ENCODE measurements around the gene OR2F2. TPM values are rescaled to one million over a fixed set of nuclear protein-coding genes. Genes with fewer than 3 reads are reported as not detected.

Gene OR2F2
- total RNA-seq, 1 donor from 2014 or later = not detected

DNA sequence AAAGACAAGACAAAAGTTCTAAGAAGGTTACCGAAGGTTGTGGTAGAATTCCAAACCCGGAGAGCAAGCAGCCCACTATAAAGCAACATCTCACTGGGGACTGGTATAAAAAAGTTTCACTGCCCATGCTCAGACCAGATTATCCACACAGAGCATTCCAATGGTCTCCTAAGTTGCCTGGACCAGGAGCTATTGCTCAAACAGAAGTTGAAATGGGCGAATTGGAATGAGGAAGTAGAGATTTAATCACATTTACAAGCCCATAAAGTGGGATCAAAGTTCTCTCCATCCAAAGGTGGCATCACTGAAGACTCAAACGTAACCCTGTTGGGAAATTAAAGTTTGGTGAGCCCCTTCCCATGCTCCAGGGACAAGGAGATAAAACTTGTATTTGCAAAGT is 39.4 kb downstream of the OR2F2 start:
- Mint-ChIP-seq H3K9me3 (ENCODE audit: unreplicated experiment) (no peaks in the 10 kb centered on the region), H3K4me3 (ENCODE audit: unreplicated experiment) (no peak overlapping the region), H3K27me3 (ENCODE audit: low read depth, unreplicated experiment) (no peaks in the 10 kb centered on the region), H3K36me3 (ENCODE audit: low read depth, unreplicated experiment) (no peaks in the 10 kb centered on the region), H3K4me1 (ENCODE audit: low read depth, unreplicated experiment) (peaks cover 9% of the 10 kb centered on the region), H3K27ac (ENCODE audit: unreplicated experiment) (no peak overlapping the region)
- no peak overlapping the region for H3K27ac ChIP-seq (ENCODE audit: low read depth, low read length)
- no peaks in the 10 kb centered on the region for H3K36me3 ChIP-seq (ENCODE audit: insufficient read depth, low read length)
- TF ChIP-seq EZH2 (IDR thresholded peaks at IDR 0.05; ENCODE audit: insufficient read depth, low read length) = no peak
- TF ChIP-seq, protein P1, sequence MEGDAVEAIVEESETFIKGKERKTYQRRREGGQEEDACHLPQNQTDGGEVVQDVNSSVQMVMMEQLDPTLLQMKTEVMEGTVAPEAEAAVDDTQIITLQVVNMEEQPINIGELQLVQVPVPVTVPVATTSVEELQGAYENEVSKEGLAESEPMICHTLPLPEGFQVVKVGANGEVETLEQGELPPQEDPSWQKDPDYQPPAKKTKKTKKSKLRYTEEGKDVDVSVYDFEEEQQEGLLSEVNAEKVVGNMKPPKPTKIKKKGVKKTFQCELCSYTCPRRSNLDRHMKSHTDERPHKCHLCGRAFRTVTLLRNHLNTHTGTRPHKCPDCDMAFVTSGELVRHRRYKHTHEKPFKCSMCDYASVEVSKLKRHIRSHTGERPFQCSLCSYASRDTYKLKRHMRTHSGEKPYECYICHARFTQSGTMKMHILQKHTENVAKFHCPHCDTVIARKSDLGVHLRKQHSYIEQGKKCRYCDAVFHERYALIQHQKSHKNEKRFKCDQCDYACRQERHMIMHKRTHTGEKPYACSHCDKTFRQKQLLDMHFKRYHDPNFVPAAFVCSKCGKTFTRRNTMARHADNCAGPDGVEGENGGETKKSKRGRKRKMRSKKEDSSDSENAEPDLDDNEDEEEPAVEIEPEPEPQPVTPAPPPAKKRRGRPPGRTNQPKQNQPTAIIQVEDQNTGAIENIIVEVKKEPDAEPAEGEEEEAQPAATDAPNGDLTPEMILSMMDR (IDR thresholded peaks at IDR 0.05; ENCODE audit: insufficient read depth, low read depth, low read length) = no peak
- FAIRE-seq (no peak), DNase-seq (ENCODE audit: low read depth) (no peak)
- H3K4me3 ChIP-seq (ENCODE audit: insufficient read depth, low read depth, low read length) = no peak overlapping the region
- H4K20me1 ChIP-seq (ENCODE audit: insufficient read depth, low read length) = no peaks in the 10 kb centered on the region
- H3K9me3 ChIP-seq (ENCODE audit: insufficient read depth, low read depth, low read length) = no peaks in the 10 kb centered on the region
- no peaks in the 10 kb centered on the region for H3K27me3 ChIP-seq (ENCODE audit: insufficient read depth, low read length)
- no peak overlapping the region for H2AFZ ChIP-seq (ENCODE audit: low read depth, low read length)
- H3K79me2 ChIP-seq (ENCODE audit: insufficient read depth, low read length) = no peaks in the 10 kb centered on the region
- no peak overlapping the region for H3K4me2 ChIP-seq (ENCODE audit: low read length)
- no peak overlapping the region for H3K9ac ChIP-seq (ENCODE audit: low read length)
- no peaks in the 10 kb centered on the region for H3K4me1 ChIP-seq (ENCODE audit: insufficient read depth, low read length)

DNA sequence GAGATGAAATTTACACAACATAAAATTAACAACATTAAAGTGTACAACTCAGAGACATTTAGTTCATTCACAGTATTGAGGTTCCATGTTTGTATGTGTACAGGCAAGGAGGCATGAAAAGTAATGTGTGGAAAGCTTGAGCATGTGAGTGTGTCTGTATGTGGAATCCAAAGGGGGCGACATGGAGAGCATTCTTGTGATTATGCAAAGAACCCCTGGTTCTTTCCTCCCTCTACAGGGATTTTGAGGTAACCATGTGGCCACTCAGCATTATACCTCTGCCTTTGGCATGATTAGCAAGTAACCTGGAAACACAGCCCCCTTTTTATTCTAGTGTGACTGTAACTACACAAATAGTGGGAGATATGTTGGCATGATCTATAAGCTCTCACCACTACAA is 40.6 kb downstream of the OR2F2 start:
- H3K27ac ChIP-seq (ENCODE audit: low read depth, low read length) = no peak overlapping the region
- no peaks in the 10 kb centered on the region for H4K20me1 ChIP-seq (ENCODE audit: insufficient read depth, low read length)
- no peaks in the 10 kb centered on the region for H3K9me3 ChIP-seq (ENCODE audit: insufficient read depth, low read depth, low read length)
- H3K4me1 Mint-ChIP-seq (ENCODE audit: low read depth, unreplicated experiment) = peaks cover 20% of the 10 kb centered on the region
- DNase-seq (ENCODE audit: low read depth) (no peak), FAIRE-seq (no peak)
- H3K4me1 ChIP-seq (ENCODE audit: insufficient read depth, low read length) = no peaks in the 10 kb centered on the region
- TF ChIP-seq EZH2 (IDR thresholded peaks at IDR 0.05; ENCODE audit: insufficient read depth, low read length) = no peak
- TF ChIP-seq, protein P1 (IDR thresholded peaks at IDR 0.05; ENCODE audit: insufficient read depth, low read depth, low read length) = no peak
- no peaks in the 10 kb centered on the region for H3K27me3 ChIP-seq (ENCODE audit: insufficient read depth, low read length)
- no peak overlapping the region for H3K4me3 ChIP-seq (ENCODE audit: insufficient read depth, low read depth, low read length)
- no peaks in the 10 kb centered on the region for H3K36me3 ChIP-seq (ENCODE audit: insufficient read depth, low read length)
- H3K79me2 ChIP-seq (ENCODE audit: insufficient read depth, low read length) = no peaks in the 10 kb centered on the region
- no peak overlapping the region for H3K4me2 ChIP-seq (ENCODE audit: low read length)
- H3K9ac ChIP-seq (ENCODE audit: low read length) = no peak overlapping the region
- no peaks in the 10 kb centered on the region for H3K36me3 Mint-ChIP-seq (ENCODE audit: low read depth, unreplicated experiment)
- H3K4me3 Mint-ChIP-seq (ENCODE audit: unreplicated experiment) = no peak overlapping the region
- no peaks in the 10 kb centered on the region for H3K9me3 Mint-ChIP-seq (ENCODE audit: unreplicated experiment)
- H3K27ac Mint-ChIP-seq (ENCODE audit: unreplicated experiment) = no peak overlapping the region
- H2AFZ ChIP-seq (ENCODE audit: low read depth, low read length) = no peak overlapping the region
- no peaks in the 10 kb centered on the region for H3K27me3 Mint-ChIP-seq (ENCODE audit: low read depth, unreplicated experiment)

DNA sequence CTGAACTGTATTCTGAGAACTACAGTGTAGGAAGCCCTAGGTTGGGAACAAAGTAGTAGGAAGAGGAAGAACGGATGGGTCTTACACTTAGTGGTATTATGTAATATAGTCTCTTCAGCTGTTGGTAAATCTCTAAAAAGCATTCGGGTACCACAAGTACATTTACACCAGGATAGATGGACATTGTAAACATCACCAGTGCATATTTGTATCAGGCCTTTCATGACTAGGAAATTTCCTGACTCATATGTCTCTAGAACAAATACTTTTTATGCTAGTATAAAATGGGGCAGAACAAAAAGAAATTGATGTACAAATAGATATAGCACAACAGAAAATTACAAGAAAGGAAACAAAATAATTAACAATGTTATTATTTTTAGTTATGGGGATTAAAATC is 43.6 kb downstream of the OR2F2 start:
- Histone ChIP-seq H4K20me1 (ENCODE audit: insufficient read depth, low read length) (no peaks in the 10 kb centered on the region), H3K79me2 (ENCODE audit: insufficient read depth, low read length) (no peaks in the 10 kb centered on the region), H2AFZ (ENCODE audit: low read depth, low read length) (no peak overlapping the region), H3K9ac (ENCODE audit: low read length) (no peak overlapping the region), H3K4me1 (ENCODE audit: insufficient read depth, low read length) (no peaks in the 10 kb centered on the region), H3K9me3 (ENCODE audit: insufficient read depth, low read depth, low read length) (no peaks in the 10 kb centered on the region), H3K27me3 (ENCODE audit: insufficient read depth, low read length) (no peaks in the 10 kb centered on the region), H3K27ac (ENCODE audit: low read depth, low read length) (no peak overlapping the region), H3K4me2 (ENCODE audit: low read length) (no peak overlapping the region), H3K36me3 (ENCODE audit: insufficient read depth, low read length) (no peaks in the 10 kb centered on the region), H3K4me3 (ENCODE audit: insufficient read depth, low read depth, low read length) (no peak overlapping the region)
- Mint-ChIP-seq H3K9me3 (ENCODE audit: unreplicated experiment) (no peaks in the 10 kb centered on the region), H3K36me3 (ENCODE audit: low read depth, unreplicated experiment) (no peaks in the 10 kb centered on the region), H3K4me3 (ENCODE audit: unreplicated experiment) (no peak overlapping the region), H3K27me3 (ENCODE audit: low read depth, unreplicated experiment) (no peaks in the 10 kb centered on the region), H3K4me1 (ENCODE audit: low read depth, unreplicated experiment) (peaks cover 22% of the 10 kb centered on the region), H3K27ac (ENCODE audit: unreplicated experiment) (no peak overlapping the region)
- DNase-seq (ENCODE audit: low read depth) = no peak
- TF ChIP-seq, protein P1 (IDR thresholded peaks at IDR 0.05; ENCODE audit: insufficient read depth, low read depth, low read length) = no peak
- TF ChIP-seq EZH2 (IDR thresholded peaks at IDR 0.05; ENCODE audit: insufficient read depth, low read length) = no peak
- FAIRE-seq = no peak
